ENCODE data around the gene AKAP12.

The AKAP12 gene

DNA sequence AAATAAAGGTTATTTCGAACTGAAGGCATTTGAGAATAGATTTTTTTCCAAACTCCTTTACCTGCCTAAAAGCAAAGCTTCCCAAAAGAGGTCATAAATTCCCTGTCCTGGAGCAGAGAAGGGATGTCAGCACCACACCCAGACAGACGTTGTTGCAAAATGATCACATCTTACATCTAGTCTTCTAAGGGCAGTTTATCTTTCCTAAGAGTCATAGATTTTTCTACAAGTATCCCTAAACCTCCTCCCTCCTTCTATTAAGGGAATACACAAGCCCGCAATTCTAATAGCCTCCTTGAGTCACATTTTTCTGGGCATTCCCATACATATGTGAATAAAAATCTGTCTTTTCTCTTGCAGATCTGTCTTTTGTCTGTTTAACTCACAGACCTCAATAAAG, 20.6 kb upstream of the AKAP12 start:
- H3K4me3 ChIP-seq (ENCODE audit: control insufficient read depth, low read depth, low read length): no peak overlapping the region
- TF ChIP-seq, protein P1, sequence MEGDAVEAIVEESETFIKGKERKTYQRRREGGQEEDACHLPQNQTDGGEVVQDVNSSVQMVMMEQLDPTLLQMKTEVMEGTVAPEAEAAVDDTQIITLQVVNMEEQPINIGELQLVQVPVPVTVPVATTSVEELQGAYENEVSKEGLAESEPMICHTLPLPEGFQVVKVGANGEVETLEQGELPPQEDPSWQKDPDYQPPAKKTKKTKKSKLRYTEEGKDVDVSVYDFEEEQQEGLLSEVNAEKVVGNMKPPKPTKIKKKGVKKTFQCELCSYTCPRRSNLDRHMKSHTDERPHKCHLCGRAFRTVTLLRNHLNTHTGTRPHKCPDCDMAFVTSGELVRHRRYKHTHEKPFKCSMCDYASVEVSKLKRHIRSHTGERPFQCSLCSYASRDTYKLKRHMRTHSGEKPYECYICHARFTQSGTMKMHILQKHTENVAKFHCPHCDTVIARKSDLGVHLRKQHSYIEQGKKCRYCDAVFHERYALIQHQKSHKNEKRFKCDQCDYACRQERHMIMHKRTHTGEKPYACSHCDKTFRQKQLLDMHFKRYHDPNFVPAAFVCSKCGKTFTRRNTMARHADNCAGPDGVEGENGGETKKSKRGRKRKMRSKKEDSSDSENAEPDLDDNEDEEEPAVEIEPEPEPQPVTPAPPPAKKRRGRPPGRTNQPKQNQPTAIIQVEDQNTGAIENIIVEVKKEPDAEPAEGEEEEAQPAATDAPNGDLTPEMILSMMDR (IDR thresholded peaks at IDR 0.05; ENCODE audit: control insufficient read depth, insufficient read depth, low read depth, low read length, missing control alignments): no peak
- no peak for DNase-seq (ENCODE audit: low read depth)

DNA sequence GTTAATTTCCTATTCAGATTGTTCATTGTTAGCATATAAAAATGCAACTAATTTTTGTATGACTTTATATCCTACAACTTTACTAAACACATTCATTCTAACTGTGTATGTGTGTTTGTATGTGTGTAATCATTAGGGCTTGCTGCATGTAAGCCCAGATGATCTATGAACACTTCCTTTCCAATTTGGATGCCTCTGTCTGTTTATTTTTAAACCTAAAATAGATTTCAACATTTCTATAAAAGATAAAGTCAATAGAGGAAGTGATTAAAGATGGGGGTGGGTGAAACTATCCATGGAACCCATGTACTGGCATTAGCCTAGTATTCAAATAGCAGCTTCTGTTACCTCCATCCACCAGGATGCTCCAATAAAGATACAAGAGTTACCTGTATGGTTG, 15.7 kb upstream of the AKAP12 start:
- H3K4me3 ChIP-seq (ENCODE audit: control insufficient read depth, low read depth, low read length): no peak overlapping the region
- TF ChIP-seq, protein P1 (IDR thresholded peaks at IDR 0.05; ENCODE audit: control insufficient read depth, insufficient read depth, low read depth, low read length, missing control alignments): no peak
- no peak for DNase-seq (ENCODE audit: low read depth)

DNA sequence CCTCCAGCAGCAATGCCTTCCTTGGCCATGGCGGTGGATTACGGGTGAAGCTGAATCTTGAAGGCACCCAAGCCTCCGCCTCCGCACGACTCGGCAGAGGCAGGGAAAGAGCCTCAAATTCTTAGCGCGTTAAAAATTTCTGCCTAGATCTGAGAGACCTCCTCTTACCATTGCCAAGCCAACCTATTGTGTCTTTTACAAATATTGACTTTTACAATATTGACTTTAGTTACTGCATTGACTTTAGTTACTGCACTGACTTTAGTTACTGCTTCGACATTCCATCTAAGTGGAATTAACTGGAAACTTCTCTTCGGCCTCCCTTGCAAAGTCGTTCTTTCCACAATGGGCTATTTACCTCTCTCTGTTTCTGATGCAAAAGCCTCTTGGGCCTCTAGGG, 13.8 kb upstream of the AKAP12 start:
- TF ChIP-seq, protein P1 (IDR thresholded peaks at IDR 0.05; ENCODE audit: control insufficient read depth, insufficient read depth, low read depth, low read length, missing control alignments): no peak
- no peak overlapping the region for H3K4me3 ChIP-seq (ENCODE audit: control insufficient read depth, low read depth, low read length)
- DNase-seq (ENCODE audit: low read depth): no peak

DNA sequence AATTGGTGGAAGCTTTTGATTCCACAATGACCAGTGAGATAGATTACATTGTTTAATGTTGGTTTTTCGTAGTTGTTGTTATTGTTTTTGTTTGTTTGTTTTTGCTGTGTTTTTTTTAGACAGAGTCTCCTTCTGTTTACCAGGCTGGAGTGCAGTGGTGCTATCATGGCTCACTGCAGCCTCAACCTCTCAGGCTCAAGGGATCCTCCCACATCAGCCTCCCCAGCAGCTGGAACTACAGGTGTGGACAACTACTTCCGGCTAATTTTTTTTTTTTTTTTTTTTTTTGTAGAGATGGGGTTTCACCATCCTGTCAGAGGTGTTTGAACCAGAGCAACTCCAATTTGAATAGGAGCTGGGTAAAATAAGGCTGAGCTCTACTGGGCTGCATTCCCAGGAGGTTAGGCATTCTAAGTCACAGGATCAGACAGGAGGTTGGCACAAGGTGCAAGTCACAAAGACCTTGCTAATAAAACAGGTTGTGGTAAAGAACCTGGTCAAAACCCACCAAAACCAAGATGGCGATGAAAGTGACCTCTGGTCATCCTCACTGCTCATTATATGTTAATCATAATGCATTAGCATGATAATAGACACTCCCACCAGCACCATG, 10.9 kb upstream of the AKAP12 start:
- no peak for DNase-seq (ENCODE audit: low read depth)
- TF ChIP-seq, protein P1 (IDR thresholded peaks at IDR 0.05; ENCODE audit: control insufficient read depth, insufficient read depth, low read depth, low read length, missing control alignments): no peak
- no peak overlapping the region for H3K4me3 ChIP-seq (ENCODE audit: control insufficient read depth, low read depth, low read length)

DNA sequence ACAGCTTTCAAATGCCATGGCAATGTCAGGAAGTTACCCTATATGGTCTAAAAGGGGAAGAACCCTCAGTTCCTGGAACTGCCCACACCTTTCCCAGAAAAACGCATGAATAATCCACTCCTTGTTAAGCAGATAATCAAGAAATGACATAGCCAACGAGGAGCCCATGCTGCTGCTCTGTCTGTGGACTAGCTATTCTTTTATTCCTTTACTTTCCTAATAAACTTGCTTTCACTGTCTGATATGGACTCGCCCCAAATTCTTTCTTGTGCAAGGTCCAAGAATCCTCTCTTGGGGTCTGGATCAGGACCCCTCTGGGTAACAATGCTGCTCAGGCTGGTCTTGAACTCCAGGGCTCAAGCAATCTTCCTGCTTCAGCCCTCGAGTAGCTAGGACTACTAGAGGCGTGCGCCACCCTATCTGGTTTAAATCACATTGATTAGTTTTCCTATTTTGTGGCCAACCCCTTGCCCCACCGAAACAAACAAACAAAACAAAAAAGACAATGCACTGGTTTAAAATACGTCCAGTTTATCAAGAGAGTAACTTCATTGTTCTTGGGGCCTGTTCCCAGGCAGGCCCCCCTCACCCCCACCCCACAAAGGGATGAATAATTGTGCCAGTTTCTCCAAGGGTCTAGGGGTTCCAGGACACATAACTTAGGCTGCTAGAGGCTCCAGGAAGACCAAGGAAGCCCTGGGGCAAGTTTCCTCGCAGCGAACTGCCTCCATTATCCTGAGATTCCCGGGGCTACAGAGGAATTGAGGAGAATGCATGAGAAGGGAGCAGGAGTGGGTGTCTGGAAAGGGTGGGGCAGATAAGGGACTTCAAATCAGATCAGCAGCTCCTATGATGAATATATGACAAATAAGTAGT, 10.1 kb upstream of the AKAP12 start:
- no peak overlapping the region for H3K4me3 ChIP-seq (ENCODE audit: control insufficient read depth, low read depth, low read length)
- DNase-seq (ENCODE audit: low read depth): no peak
- TF ChIP-seq, protein P1 (IDR thresholded peaks at IDR 0.05; ENCODE audit: control insufficient read depth, insufficient read depth, low read depth, low read length, missing control alignments): no peak

DNA sequence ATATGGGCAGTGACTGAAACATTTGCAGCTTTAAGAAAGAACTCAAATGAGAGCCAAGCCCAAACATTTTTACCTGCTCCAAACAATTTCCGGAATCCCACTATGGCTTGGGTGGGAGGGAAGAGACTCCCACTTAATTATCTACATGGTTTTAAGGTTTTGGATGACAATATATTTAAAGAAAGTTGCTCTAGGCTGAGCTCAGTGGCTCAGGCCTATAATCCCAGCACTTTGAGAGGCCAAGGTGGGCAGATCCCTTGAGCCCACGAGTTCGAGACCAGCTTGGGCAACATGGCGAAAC, 9.5 kb upstream of the AKAP12 start:
- no peak for DNase-seq (ENCODE audit: low read depth)
- TF ChIP-seq, protein P1 (IDR thresholded peaks at IDR 0.05; ENCODE audit: control insufficient read depth, insufficient read depth, low read depth, low read length, missing control alignments): no peak
- no peak overlapping the region for H3K4me3 ChIP-seq (ENCODE audit: control insufficient read depth, low read depth, low read length)
